Ecto neural progenitor cell (in vitro differentiated cells): ENCODE data around the gene IGSF9.
"Not testable (repeated sequence)": the region's sequence is repeated elsewhere in the genome, so short reads cannot be mapped to it uniquely, and the experiment has no call there.

ENCODE experiments used
- DNase-seq: peaks from one replicate; pipeline ENCODE4 v3.0.0-alpha.2; 2018; ENCODE audit warnings: low spot score

IGSF9 gene

DNA sequence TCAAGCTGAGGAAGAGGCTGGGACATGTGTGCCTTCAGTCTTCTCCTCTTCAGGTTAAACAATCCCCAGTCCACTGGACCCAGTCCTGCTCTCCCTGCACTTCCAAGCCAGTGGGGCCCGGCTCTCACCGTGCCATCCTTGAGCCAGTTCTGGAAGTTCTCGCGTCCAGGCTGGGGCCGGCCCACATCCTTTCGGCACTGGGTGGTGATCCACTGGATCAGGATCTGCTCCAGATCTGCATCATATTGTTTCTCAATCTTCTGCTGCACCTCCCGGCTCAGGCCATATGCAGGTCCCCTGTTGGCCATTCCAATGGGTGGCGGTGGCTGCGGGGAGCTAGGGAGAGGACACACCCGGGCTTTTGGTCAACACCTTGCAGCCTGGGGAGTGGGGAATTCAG, 25.2 kb downstream of the IGSF9 start:
- no peak for DNase-seq

GRCh38 chr1:159919236-159919865, 26.1 kb downstream of the IGSF9 start:
- no peak for DNase-seq

DNA sequence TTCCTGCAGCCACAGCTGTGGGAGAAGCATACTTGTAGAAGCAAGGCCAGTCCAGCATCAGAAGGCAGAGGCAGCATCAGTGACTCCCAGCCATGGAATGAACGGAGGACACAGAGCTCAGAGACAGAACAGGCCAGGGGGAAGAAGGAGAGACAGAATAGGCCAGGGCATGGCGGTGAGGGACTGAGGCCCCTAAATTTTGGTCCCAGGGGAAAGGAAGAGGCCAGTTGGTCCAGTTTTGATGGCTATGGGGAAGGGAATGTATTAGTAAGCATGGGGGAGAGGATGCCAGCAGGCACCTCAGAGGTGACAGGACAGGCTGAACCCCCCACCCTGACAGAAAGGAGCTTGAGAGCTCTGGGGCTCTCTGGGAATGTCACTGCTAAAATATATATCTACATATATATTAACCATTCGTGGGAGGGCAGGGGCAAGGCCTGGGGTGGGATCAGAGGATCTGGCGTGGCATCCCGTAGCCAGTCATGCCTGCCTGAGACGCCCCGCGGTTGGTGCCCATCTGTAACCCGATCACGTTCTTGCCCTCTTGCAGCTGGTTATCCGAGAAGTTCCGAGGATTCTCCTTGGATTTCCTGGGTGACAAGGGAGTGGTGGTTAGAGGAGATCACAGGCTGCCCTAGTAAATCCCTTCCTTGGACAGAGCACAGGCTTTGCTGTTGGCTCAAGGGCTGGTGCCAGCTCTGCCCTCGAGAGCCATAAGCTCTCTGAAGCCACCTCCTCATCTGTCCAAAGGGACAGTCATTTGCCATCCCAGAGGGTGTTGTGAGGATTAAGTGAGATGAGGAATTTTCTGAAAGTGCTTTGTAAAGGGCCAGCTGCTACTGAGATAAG, 26.8 kb downstream of the IGSF9 start:
- DNase-seq = no peak

DNA sequence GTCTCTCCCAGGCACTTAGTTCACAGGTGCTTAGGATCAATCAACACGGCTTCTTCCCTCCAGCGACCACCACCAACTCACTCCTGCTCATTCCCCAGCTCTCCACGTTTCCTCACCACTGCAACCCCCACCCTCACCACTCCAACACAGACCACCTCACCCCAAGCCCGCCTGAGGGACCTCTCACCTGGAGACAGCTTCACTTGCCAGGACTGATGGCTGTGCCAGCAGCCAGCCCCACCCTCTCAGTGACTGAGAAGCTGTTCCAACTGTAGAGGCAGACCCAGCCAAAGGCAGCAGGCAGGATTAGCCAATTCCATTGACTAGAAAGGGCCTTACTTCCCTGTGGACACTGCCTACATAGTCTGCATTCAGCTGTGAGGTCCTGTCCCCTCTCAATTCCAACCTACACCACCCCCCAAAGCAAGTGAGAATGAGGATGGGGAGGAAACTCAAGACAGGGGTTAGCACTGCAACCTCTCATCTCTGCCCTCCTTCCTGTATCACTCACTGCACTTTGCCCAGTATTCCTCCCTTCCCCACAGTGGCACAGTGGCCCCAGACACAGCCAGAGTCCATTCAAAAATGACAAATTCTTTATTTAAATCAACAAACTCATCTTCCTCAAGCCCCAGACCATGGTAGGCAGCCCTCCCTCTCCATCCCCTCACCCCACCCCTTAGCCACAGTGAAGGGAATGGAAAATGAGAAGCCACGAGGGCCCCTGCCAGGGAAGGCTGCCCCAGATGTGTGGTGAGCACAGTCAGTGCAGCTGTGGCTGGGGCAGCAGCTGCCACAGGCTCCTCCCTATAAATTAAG, 27.7 kb downstream of the IGSF9 start:
- DNase-seq = no peak

GRCh38 chr1:159916242-159917051, 29.0 kb downstream of the IGSF9 start:
- DNase-seq = no peak

DNA sequence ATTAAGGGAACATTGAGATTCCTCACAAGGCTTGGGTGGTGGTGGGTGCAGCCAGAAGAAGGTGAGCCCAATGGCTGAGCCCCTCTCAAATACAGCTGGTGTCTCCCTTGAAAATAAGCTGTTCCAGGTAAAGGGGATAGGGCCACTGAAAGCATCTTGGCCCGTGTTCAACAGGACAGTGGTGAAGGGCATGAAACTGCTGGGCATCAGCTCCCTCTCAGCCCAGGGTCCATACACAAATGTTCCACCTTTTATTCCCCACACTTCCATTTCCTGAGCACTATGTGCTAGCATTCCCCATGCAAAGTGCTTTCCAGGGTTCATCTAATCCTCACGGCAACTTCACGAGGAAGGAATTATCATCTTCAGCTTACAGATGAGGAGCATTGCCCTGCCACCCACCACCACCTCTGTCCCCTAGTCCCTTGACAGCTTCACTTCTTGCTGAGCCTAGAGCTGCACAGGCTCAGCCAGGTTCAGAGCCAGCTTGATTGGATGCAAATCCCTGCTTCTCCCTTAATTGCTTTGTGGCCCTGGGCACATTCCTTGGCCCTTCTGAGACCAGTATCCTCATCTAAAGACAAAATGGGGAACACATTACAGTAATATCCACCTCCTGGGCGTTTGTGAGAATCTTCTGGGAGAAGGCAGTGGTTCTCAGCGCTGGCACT, 29.7 kb downstream of the IGSF9 start:
- DNase-seq = no peak

GRCh38 chr1:159914252-159915018, 31.0 kb downstream of the IGSF9 start:
- no peak for DNase-seq

DNA sequence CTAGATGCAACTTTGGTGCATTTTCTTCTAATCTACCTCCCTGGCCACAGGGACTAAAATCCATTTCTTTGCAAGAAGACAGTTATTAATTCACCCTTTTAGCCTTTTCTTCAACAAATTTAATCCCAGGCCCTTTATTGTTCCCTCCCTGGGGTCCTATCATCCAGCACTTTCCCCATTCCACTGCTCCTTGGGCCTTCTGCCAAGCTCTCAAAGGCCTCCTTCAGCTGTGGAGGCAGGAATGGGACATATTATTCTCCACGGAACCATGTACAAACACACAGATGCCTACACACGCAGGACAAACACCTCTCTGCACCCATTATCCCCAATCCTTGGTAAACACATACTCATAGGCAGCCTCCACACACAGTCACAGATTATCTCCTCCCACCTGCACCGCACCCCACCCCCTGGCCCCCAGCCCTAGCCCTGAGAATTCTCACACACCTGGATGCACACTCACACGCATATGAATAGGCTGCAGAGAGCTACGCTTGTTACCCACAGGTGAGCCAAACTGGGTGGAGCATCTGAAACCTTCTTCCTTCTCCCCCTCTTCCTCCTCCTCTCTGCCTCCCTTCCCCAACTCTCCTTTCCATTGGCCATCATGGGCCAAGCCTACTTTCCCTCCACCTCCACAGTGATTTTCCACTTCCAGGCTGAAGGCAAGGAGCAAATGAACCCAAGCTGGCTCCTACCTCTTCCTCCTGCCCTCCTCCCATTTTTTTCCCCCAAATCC, 31.8 kb downstream of the IGSF9 start:
- DNase-seq = no peak

DNA sequence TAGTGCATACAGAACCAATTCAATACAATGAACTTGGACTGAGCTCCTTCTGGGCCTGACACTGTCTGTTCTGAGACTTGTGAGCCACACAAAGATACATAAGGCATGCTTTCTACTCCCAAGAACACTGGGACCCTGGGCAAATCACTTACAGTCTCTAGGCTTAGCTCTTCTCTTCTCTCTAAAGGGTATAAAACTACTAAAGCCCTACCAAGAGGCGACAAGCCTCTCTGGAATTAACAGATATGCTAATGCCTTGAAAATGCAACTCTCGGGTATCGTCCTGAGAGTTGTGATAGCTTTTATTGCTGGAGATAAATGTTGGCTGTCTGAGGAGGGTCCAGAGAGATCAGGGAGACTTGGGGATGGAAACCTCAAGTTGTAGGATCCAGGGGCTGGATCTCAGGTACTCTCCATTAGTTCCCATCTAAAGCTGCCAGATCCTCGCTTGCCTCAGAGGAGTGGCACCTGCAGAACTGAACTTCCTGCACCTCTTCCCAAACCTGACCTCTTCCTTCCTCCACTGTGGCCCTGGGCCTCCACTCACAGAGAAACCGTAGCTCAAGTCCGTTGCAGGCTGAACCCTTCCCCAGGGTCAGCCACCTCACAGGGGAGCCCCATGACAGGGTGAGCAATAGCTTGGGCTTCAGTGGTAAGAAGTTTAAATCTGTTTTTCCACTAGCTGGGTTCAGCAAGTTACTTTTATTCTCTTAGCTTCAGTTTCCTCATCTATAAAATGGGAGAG, 33.9 kb downstream of the IGSF9 start:
- no peak for DNase-seq

GRCh38 chr1:159908031-159908940, 37.1 kb downstream of the IGSF9 start:
- DNase-seq = no peak

GRCh38 chr1:159906960-159907359, 38.5 kb downstream of the IGSF9 start:
- no peak for DNase-seq

DNA sequence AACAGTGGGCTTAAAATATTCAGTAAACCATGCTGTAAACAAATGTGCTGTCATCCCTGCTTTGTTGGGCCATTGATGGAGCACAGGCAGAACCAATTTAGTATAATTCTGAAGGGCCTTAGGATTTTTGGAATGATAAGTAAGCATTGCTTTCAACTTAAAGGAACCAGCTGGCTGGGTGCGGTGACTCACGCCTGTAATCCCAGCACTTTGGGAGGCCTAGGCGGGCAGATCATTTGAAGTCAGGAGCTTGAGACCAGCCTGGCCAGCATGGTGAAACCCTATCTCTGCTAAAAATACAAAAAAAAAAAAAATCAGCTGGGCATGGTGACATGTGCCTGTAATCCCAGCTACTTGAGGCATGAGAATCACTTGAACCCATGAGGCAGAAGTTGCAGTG, 41.4 kb downstream of the IGSF9 start:
- DNase-seq = not testable (repeated sequence)

- DNase-seq = no peak
Observed at GRCh38 chr1:159902541-159902940, 42.9 kb downstream of the IGSF9 start.

- no peak for DNase-seq
Observed at GRCh38 chr1:159900755-159901360, 44.6 kb downstream of the IGSF9 start.

GRCh38 chr1:159900086-159900680, 45.2 kb downstream of the IGSF9 start, which contains the start of gene CFAP45:
Gene CFAP45, minus strand, starts transcription at chr1:159900165. Its CDS starts 67 bp downstream, at chr1:159900098.
- peak; percentile 96 for DNase-seq

DNA sequence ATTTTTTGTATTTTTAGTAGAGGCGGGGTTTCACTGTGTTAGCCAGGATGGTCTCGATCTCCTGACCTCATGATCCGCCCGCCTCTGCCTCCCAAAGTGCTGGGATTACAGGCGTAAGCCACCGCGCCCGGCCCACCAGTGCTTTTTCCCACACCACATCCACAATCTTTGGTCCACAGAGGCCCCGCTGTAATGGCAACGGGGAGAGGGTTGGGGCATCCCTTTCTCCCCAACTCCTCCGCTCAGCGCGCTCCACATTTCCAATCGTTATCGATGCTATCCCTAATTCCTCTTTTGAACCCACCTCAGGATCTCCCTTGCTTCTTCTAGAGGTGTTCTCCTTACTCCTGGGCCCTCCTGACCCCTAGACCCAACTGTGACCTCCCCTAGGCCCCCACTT, 45.8 kb downstream of the IGSF9 start:
- not testable (repeated sequence) for DNase-seq

DNA sequence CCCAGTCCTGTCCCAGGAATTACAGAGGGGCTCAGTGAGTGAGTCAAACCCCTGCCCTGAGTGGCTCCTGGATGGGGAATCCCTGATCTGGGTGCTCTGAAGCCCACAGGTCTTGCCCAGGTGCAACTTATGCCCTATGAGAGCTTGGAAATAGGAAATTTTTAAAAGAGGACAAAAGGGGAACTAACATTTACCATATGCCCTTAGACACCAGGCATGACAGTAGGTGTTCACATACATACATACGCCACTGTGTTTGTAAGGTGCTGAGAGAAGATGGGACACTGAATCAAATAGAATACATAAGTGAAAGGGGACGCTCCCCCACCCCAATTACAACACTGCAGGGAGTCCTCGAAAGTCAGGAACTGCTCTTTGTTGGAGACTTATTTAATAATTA, 46.9 kb downstream of the IGSF9 start:
- no peak for DNase-seq
